Endothelial cell of hepatic sinusoid (primary cell): ENCODE data around the gene SLX4IP.

ENCODE experiments used
- in situ Hi-C: cut with HindIII; loops from 2 replicates; pipeline ENCODE4 v1.10.0; 2017; ENCODE audit warnings: low sequenced_read_pairs

Gene SLX4IP

GRCh38 chr20:10563935-10564492 is 128.9 kb downstream of the SLX4IP start:
- in situ Hi-C loops, result no loop called here

DNA sequence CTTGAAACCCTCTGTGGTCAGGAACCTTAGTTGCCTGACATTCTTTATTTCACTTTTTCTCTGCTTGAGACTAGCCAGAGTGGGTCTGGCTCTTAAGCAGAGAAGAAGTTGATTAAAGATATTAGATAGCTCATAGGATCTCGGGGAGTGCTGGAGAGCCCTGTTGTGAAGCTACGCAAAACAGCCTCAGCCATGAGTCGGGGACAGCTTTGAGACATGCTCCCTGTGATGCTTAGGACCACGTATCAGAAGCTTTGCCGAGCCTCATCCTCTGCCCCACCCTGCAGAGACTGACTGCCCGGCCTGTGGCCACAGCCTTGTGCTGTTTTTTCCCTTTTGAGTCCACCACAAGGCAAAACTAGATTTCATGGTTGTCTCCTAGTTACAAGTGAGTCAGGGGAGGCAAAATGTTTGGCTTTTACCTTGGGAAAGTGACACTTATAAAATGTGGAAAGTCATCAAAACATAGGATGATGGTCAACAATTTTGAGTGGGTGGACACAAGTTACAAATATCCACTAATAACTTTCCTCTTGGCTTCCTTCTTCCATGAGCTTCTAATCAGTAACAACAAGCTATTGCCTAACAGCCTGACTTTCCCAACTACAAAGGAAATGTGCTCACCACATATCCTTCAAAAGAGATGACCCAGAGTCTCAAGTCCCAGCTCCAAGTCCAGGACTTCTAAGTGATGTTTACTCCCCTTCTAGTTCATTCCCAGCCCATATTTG is 130.3 kb downstream of the SLX4IP start:
- in situ Hi-C loops, result no loop called here

DNA sequence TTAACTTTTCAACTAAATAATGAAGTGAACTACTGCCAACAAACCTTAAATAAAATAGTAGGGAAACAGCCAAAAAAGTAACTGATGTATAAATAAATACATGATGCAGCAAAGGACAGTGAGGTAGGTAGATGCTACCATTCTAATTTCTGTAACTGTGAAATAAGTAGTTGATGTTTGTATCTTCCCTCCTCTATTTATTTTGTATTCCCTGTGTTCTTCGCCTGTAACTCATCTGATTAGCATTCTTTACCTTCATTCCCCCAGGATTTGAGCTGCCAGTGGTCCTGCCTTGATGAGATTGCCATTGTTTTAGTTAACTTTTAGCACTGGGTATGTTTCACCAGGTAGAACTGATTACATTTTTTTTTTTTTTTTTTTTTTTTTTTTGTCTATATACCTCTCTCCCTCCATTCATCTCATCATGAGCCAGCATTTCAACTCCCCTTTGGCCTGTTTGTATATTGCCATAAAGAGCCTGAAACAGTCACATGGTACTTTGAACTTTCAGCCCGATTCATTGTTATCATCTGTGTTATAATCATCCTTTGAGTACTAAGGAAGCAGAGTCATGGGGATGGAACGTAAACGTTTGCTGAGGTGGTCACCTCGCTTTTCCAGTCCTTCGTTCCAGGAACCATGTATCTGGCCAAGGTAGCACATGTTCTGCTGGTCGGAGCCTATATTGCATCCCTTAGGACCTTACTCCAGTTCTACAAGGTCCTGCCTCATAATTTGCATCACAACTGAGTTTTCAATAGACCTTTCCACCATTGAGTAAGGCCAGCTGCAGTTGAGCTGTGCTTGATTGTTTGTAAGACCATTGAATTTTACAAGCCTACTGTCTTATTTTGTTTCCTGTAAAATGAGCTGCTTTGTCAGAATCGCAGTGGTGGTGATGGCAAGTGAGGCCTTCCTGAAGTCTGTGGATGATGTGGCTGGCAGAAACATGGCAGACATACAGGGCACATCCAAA is 131.1 kb downstream of the SLX4IP start:
- in situ Hi-C loops, result no loop called here

- in situ Hi-C loops, result no loop called here
Observed at GRCh38 chr20:10568032-10568431, 132.9 kb downstream of the SLX4IP start.

- in situ Hi-C loops, result no loop called here
Observed at GRCh38 chr20:10571313-10571815, 136.3 kb downstream of the SLX4IP start.

GRCh38 chr20:10572853-10573252 is 137.7 kb downstream of the SLX4IP start:
- in situ Hi-C loops, result no loop called here

DNA sequence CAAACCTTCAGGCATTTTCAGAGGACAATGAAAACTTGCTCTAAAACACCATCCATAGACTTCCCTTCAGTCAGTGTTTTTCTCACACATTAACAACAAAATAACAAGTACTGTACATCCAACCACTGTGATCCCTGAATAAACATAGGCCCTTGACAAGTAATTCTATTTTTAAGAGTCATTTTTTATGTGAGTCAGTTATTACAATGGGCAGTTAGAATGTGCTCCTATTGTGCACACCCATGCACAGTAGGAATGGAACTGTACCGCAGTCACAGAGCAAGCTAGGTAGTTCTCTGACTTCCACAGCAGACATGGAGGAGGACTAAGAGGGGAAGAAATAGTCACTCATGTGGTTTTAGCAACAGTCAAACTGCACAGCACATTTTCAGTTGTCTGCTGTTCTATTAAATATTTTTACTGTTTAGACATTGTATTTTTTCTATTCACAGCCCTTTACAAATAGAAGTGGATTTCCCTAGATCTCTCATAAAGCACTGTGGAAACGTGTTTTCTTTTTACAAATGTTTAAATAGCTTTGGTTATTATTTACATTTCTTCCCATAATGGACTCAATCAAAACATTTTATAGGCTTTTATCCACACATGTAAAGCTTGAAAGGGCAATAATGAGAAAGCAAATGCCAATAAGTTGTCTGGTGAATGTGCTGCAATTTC is 138.3 kb downstream of the SLX4IP start:
- in situ Hi-C loops, result no loop called here

DNA sequence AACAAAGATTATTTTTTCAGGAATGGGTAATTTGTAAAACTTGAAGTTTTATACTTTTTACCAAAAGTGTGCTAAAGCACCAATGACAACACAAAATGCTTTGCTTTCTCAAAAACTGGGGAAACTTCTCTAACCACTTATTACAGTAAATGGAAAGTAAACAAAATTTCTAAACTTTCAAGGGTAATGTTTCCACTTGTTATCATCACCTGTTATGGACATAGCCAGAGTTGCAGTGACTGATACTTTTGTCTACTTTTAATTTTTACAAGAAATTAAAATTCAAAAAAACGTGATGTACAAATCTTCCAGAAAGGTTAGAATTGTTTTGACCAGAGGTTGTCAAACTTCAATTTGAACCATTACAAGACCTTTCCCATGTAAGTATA is 138.8 kb downstream of the SLX4IP start:
- in situ Hi-C loops, result no loop called here

DNA sequence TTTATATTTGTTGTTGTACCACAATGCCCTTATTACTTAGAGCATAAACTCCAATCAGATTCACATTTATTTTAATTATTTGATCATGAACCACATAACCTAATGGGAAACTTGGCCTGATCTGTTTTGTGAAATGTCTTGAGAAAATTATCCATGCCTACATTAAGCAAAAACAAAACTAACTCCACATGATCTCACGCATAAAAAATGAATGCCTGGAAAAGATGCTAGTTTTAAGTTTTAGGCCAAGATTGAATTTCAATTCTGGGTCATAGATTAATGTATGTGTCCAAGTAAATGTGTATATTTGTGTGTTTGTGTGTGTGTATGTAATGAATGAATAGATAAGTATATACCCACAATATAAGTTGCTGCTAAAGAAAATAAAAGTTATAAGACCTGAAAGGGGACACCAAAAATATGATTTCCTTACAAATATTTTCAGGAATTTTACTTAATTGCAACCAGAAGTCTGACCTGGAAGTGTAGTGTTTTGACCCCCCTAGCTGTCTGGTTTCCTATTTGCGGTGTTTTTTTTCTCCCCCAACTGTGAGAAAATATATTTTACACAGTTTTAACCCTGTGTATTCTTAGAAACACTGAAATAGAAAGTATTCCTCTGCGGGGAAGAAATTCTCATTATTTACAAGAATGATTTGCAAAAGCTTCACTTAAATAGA is 141.4 kb downstream of the SLX4IP start:
- in situ Hi-C loops, result no loop called here

- in situ Hi-C loops, result no loop called here
Observed at GRCh38 chr20:10577648-10578047, 142.5 kb downstream of the SLX4IP start.

GRCh38 chr20:10578607-10579006 is 143.5 kb downstream of the SLX4IP start:
- in situ Hi-C loops, result no loop called here

DNA sequence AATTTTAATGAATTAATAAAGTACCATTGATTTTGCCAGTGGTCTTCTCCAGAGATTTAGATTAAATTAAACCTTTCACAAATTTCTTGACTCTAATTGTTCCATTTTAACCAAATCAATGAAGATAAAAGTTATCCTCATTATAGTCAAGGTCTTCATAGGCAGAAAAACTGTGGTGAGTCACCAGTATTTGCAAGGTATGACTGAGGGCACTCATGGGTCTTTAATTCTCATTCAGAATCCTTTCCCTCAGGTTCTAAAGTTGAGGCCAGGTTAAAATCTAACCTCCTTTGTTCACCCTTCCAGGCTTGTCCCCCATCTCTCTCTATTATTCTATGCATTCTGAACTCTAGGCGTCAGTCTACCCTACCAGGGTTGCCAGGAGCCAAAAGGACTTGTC is 144.8 kb downstream of the SLX4IP start:
- in situ Hi-C loops, result no loop called here

DNA sequence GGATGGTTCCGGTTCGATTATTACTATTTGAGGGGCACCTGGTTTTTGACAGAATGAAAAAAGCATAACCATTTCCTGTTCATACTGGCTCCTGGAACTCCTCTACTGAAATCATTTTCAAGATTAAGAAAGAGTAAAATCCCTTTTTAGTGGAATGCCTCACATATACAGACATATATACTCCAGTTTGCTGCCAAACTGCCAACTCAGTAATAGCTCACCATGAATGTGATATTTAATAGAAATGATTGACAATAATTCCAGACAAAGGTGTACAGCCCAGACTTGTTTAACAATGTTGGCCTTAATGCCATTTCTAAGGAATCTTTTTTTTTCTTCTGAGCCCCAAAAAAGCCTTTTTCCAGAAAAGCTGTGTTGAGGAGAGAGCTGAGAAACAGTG is 145.6 kb downstream of the SLX4IP start:
- in situ Hi-C loops, result no loop called here

- in situ Hi-C loops, result no loop called here
Observed at GRCh38 chr20:10581823-10582222, 146.7 kb downstream of the SLX4IP start.

GRCh38 chr20:10584371-10584770 is 149.3 kb downstream of the SLX4IP start:
- in situ Hi-C loops, result no loop called here

- in situ Hi-C loops, result no loop called here
Observed at GRCh38 chr20:10585308-10585707, 150.2 kb downstream of the SLX4IP start.

GRCh38 chr20:10586296-10586695 is 151.2 kb downstream of the SLX4IP start:
- in situ Hi-C loops, result no loop called here

DNA sequence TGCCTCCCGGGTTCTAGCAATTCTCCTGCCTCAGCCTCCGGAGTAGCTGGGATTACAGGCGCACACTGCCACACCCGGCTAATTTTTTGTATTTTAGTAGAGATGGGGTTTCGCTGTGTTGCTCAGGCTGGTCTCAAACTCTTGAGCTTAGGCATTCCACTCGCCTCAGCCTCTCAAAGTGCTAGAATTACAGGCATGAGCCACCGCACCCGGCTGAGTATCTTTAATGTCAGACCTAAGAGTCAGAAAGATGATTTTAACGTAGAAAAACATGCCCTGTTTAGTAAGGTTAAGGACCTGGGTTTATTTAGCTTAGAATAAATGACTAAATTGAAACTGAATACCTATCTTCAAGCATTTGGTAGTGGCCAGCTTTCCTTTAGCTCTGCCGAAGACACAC is 155.3 kb downstream of the SLX4IP start:
- in situ Hi-C loops, result loop anchor here (5.0 kb wide), 1 partner anchor 67 kb away; no protein-coding TSS in a partner anchor

DNA sequence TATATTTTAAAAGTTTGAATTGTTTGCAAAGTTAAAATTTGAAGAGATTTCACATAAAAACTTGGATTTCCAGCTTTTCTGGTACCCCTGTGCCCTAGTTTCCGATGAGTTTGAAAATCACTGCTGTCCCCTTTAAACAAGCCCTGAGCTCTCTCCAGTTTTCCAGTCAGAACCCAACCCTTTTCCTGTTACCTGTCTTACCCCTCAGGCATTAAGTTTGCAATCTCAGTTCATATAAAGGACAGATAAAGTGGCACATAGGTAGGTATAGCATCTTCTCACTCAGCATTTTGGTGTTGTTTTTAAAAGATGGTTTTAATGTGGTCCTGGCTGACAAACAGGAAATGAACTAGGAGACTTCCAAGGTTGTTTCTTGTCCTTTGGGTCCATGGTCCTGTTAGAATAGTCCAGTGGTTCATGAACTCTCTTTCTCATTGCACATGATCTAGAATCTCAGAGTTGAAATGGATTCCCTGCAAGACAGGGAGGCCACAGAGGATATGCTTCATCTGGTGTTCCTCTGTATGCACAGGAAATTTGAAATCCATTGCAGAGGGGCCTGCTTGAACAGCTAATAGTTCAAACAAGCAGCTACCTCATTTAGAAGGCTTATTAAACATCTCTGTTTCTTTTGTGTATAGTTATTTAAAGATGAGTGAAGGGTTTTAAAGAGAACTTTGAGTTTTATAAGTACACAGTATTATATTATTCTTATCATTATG is 156.0 kb downstream of the SLX4IP start:
- in situ Hi-C loops, result loop anchor here (5.0 kb wide), 1 partner anchor 66 kb away; no protein-coding TSS in a partner anchor
